Epithelial cell of alveolus of lung (primary cell): ENCODE measurements around the gene POLQ. TPM values are rescaled to one million over a fixed set of nuclear protein-coding genes. Genes with fewer than 3 reads are reported as not detected.

Experiments
- total RNA-seq: library from RNA; depleted of rRNA; stranded (reverse); fragments of >200 nt; gene quantifications from 2 replicates; pipeline ENCODE4 v1.2.1, GENCODE V29; 2015

POLQ gene
- 1.1 and 1.9 TPM in 2 replicates for total RNA-seq

DNA sequence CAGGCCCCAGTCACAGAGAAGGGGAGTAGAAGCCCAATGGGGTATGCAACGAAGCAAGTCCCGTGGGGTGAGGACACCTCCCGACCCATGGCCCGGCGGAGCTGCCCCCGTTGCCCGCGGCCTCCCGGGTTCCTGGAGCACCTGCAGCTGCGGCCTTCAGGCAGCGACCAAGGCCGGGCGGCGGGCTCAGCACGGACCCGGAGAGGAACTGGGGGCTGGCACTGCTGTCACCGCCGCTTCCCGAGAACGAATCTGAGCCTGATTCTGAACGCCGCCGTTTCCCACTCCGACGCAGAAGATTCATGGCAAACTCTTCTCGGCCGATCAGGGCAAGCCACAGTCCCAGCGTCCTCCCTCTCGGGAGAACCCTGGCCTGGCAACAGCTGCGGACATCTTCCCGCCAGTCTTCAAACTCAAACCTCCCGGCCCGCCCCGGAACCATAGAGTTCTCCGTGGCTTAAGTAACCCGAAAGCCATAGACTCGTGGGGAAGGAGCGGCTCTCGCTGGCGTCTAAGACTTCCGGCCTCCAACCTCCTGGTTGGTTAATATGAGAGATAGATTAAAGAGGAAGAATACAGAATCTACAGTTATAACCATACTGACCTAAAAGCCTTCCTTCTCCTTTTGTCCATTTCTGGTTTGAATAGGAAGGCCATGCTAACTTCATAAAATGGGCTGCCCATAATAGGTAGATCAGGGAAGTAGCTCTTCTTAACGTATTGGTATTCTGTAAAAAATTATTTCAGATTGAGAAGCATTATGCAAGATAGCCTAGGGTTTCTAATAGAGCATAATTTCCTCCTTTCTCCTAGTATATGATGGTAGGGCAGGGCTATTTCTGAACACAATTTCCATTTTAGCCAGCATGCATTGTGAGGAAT lies at the start of gene POLQ:
Gene POLQ, minus strand, starts transcription at position 415 of the 882 bp plus-strand sequence. Its CDS starts 111 bp downstream, at position 304.

DNA sequence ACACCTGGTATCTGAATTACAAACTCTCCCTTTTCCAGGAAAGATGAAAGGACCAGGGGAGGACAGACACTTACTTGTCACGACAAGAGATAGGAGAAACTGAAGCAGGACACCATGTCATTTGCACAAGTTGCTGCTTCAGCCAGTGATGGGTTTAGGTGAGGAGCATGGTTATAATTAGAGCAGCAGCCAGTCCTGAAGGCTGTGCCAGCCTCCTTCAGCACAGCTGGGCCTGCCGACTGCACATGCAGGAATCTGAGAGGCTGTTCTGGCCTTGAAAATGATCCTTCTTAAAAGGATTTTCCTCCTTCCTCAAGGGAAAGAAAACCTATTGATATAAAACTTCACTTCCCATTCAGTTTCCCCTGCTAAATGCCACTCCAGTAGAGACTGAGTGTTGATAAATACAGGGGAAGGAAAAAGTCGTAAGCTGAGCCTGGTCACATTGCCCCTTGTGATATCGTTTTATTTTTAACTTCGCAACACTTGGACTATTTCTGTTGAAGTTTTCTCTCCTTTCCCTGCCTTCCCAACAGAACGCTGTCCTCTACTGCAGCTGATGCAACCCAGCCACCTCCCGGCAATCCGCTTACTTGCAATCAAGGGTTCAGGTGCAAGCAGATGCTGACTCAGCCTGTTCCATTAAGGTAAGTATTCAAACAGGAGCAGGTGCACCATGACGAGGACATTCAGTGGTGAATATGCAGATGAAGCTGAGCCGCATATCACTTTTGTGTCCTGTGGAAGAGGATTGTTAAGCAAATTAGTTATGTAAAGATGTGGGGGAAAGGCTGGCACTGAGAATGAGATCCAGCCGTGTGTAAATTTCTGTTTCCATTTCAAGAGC lies 47.3 kb upstream of the POLQ start, which contains the start of gene FBXO40:
Gene FBXO40, plus strand, starts transcription at position 524 of the 847 bp plus-strand sequence. CDS start 27,197 bp downstream, outside the sequence.

DNA sequence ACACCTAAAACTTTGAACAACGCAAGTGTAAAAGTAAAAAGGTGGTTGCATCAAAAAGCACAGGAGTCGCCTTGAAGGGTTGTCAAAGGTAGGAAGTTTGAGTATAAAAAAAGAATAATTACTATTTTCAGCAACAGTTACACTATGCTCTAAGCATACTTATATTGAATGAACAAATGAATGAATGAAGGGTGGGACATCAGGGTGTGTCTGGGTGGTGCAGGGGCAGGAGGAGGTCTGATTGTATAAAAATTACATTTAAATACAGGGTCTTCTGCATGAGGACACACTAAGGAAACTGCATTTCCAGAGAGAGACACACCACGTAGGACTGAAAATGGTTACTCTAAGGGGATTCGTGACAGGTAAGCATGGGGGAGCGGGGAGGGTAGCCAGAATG lies 21.9 kb upstream of the POLQ start, which contains the start of gene ARGFX:
Gene ARGFX, plus strand, starts transcription at position 301 of the 400 bp plus-strand sequence. CDS start 2,765 bp downstream, outside the sequence.

Other genes starting within 250 kb of the POLQ start
- not detected in 2 replicates for gene ARGFX, start 22.0 kb upstream of the POLQ start, total RNA-seq
- not detected in 2 replicates for gene FBXO40, start 47.4 kb upstream of the POLQ start, total RNA-seq
- gene HCLS1, start 114.9 kb upstream of the POLQ start, total RNA-seq: 0.80 and 1.9 TPM in 2 replicates
- 19.8 and 38.4 TPM in 2 replicates for gene GOLGB1, start 203.8 kb upstream of the POLQ start, total RNA-seq